ENCODE data around the gene PRIM2.
"Not testable (repeated sequence)": the region's sequence is repeated elsewhere in the genome, so short reads cannot be mapped to it uniquely, and the experiment has no call there.

The PRIM2 gene

DNA sequence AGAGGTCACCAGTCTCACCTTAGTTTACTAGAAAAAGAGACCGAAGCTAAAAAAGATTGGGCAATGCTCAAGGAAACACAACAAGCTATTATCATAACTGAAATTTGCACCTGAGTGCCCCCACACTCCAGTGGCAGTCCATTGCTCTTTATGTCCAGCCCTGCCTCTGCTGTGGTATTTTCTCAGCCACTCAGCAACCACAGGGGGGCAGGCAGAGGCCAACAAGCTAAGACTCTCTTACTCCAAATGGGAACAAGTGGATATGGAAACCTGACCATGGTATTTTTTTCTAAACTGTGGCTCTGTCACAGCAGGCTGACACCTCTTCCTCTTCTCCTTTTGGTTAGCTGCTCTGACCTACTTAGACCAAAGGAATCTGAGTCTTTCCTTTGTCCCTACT, 355.9 kb downstream of the PRIM2 start:
- DNase-seq (ENCODE audit: low read depth in 1 of 2, low spot score in 1 of 2); H3K27me3 ChIP-seq (ENCODE audit: insufficient read depth, poor library complexity, severe bottlenecking); H3K27ac ChIP-seq (replicated peaks); H3K4me3 ChIP-seq (replicated peaks; ENCODE audit: insufficient read depth, low read length): not testable (repeated sequence)

DNA sequence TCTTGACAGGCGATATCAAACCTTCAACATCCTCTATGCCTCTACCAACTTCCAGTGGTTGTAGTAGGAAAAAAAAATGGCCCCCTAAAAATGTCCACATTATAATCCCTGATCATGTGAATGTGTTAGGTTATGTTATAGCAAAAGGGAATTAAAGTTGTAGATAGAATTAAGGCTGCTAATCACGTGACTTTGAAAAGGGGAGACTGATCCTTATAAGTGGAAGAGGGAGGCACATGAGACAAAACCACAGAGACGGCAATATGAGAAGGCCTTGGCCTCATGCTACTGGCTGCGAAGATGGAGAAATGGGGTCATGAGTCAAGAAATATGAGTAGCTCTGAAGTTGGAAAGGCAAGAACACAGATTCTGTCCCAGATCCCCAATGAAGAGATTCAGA, 358.0 kb downstream of the PRIM2 start:
- H3K4me3 ChIP-seq (replicated peaks; ENCODE audit: insufficient read depth, low read length); H3K27ac ChIP-seq (replicated peaks); DNase-seq (ENCODE audit: low read depth in 1 of 2, low spot score in 1 of 2); H3K27me3 ChIP-seq (ENCODE audit: insufficient read depth, poor library complexity, severe bottlenecking): not testable (repeated sequence)

DNA sequence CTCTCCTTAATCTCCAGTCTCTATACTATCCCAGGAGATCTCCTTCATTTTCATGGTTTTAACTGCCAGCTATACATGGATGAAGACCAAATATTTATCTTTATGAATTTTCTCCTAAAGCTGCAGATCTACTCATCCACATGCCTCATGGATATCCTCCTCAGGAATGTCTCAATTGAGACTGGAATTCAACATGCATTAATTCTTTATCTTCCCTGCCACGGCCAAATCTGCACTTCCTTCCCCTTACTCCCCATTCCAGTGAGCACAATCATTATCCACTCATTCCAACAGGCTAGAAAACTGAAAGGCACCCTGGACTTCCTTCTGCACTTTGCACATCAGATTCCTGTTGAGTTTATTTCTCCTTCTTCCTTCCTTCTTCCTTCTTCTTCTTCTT, 379.0 kb downstream of the PRIM2 start:
- not testable (repeated sequence) for H3K27me3 ChIP-seq (ENCODE audit: insufficient read depth, poor library complexity, severe bottlenecking); DNase-seq (ENCODE audit: low read depth in 1 of 2, low spot score in 1 of 2); H3K4me3 ChIP-seq (replicated peaks; ENCODE audit: insufficient read depth, low read length)

More for the DNA sequence above, 379.0 kb downstream of the PRIM2 start:
- not testable (repeated sequence) for H3K27ac ChIP-seq (replicated peaks)

Small RNAs within 50 kb of the gene (microRNA-seq; reads per million reads assigned to microRNA genes)
- 1.5 reads per million for gene MIR548U
